Small intestine (tissue), 7 donors: ENCODE measurements around the gene CTSV. TPM values are rescaled to one million over a fixed set of nuclear protein-coding genes. Genes with fewer than 3 reads are reported as not detected.
A peak's percentile ranks its signal among the peaks of the same experiment; 100 is the strongest.
"Not testable (repeated sequence)": the region's sequence is repeated elsewhere in the genome, so short reads cannot be mapped to it uniquely, and the experiment has no call there.

Source experiments
- DNase-seq, 2 donors: peaks; one replicate each; pipeline versions ENCODE4 v3.0.0 to v3.0.0-alpha.2; 2013
- FAIRE-seq: peaks from 2 replicates; lab custom pipeline; 2012; peaks lifted over from hg19 to GRCh38; lab: Jason Lieb, UNC
- H3K27ac ChIP-seq, 3 donors: one replicate each; pipeline ENCODE4 v1.5.1; 2013; ENCODE audit warnings: low read length in 2 of 3, mild to moderate bottlenecking in 2 of 3, control low read depth in 1 of 3, inconsistent platforms in 1 of 3, low read depth in 1 of 3, moderate library complexity in 1 of 3
- H3K27me3 ChIP-seq, 3 donors: one replicate each; pipeline ENCODE4 v1.6.1; 2013; ENCODE audit warnings: low read length in 3 of 3, inconsistent platforms in 1 of 3; ENCODE audit not compliant: control insufficient read depth in 3 of 3, insufficient read depth in 3 of 3
- H3K36me3 ChIP-seq, 3 donors: one replicate each; pipeline ENCODE4 v1.6.1; 2013; ENCODE audit warnings: low read length in 3 of 3, inconsistent platforms in 1 of 3, low read depth in 1 of 3, mild to moderate bottlenecking in 1 of 3, moderate library complexity in 1 of 3; ENCODE audit not compliant: control insufficient read depth in 3 of 3, insufficient read depth in 2 of 3
- H3K4me1 ChIP-seq, 3 donors: one replicate each; pipeline ENCODE4 v1.6.1; 2013; ENCODE audit warnings: low read length in 2 of 3, inconsistent platforms in 1 of 3, low read depth in 1 of 3, mild to moderate bottlenecking in 1 of 3, moderate library complexity in 1 of 3; ENCODE audit not compliant: control insufficient read depth in 3 of 3, insufficient read depth in 2 of 3
- H3K4me3 ChIP-seq, 3 donors: one replicate each; pipeline ENCODE4 v1.5.1; 2013; ENCODE audit warnings: low read length in 3 of 3, control low read depth in 1 of 3, inconsistent platforms in 1 of 3, low read depth in 1 of 3, mild to moderate bottlenecking in 1 of 3, moderate library complexity in 1 of 3
- H3K9me3 ChIP-seq, 2 donors: one replicate each; pipeline ENCODE4 v1.6.1; 2013; ENCODE audit warnings: low read depth in 1 of 2, low read length in 1 of 2; ENCODE audit not compliant: control insufficient read depth in 2 of 2, insufficient read depth in 1 of 2
- WGBS, 3 donors: extraction: QIAGEN DNeasy Blood & Tissue Kit; methylation state at CpG; one replicate each; pipeline ENCODE4 v1.1.7; 2013; 5-methylcytosine and 5-hydroxymethylcytosine counted together
- polyA plus RNA-seq, 4 donors: library from polyadenylated mRNA; stranded (reverse) in 3 of 4; unstranded in 1 of 4; fragments of 200-250 nt in 3 of 4; fragments of 120-200 nt in 1 of 4; gene quantifications; one replicate each; pipeline versions ENCODE4 v1.2.1 to v1.2.3, GENCODE V29; 2013
- donor health status: healthy with polysubstance abuse.
- donor health status: control.
- donor health status: control.
- donor health status: Bipolar disorder and iron deficiency.
- donor health status: healthy.

Gene CTSV
- polyA plus RNA-seq, 4 donors = 0.27 to 171 (median 0.89) TPM

- Histone ChIP-seq H3K4me1 (peaks cover 0 to 8% (median 0%) of the 10 kb centered on the region in 3 donors), H3K36me3 (no peaks in the 10 kb centered on the region), H3K27ac (no peak overlapping the region), H3K27me3 (peaks cover 2 to 48% (median 24%) of the 10 kb centered on the region in 3 donors), H3K9me3 (no peaks in the 10 kb centered on the region), H3K4me3 (no peak overlapping the region)
- DNase-seq (no peak), FAIRE-seq (no peak)
- WGBS, 3 donors = 33 to 41% (median 33%) methylated on average over 11 of the region's 11 CpGs
Measured at GRCh38 chr9:97076238-97076637, 37.3 kb upstream of the CTSV start.

GRCh38 chr9:97075289-97075985 is 36.5 kb upstream of the CTSV start:
- peaks cover 0 to 8% (median 0%) of the 10 kb centered on the region in 3 donors for H3K4me1 ChIP-seq
- no peaks in the 10 kb centered on the region for H3K9me3 ChIP-seq
- FAIRE-seq (no peak), DNase-seq (no peak)
- WGBS, 3 donors = 56 to 61% (median 57%) methylated on average over 6 of the region's 6 CpGs
- H3K27me3 ChIP-seq = peaks cover 2 to 46% (median 24%) of the 10 kb centered on the region in 3 donors
- H3K4me3 ChIP-seq = no peak overlapping the region
- H3K27ac ChIP-seq = no peak overlapping the region
- no peaks in the 10 kb centered on the region for H3K36me3 ChIP-seq

DNA sequence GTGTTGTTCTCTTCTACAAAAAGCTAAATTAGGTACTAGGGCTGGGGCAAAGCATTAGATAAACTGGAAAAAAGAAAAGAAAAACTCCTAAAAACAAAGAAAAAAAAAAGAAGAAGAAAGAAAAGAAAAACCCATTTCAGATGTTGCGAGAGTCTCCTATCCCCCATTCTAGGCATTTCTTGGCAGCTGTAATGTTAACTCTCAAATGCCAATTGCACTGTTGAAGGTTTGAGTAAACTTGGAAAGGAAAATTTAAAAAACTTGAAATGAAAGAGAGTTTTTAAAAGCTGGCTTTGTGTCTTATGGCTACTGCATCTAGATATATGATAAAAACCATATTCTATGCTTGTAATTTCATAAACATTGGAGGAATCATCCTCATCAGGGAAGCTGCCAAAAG is 34.6 kb upstream of the CTSV start:
- Histone ChIP-seq H3K27me3 (peaks cover 2 to 31% (median 20%) of the 10 kb centered on the region in 3 donors), H3K36me3 (no peaks in the 10 kb centered on the region), H3K4me1 (peaks cover 0 to 8% (median 0%) of the 10 kb centered on the region in 3 donors), H3K9me3 (no peaks in the 10 kb centered on the region), H3K4me3 (no peak overlapping the region), H3K27ac (no peak overlapping the region)
- WGBS, 3 donors = 65 to 90% (median 88%) methylated on average over 1 of the region's 1 CpG
- FAIRE-seq (no peak), DNase-seq (no peak)

DNA sequence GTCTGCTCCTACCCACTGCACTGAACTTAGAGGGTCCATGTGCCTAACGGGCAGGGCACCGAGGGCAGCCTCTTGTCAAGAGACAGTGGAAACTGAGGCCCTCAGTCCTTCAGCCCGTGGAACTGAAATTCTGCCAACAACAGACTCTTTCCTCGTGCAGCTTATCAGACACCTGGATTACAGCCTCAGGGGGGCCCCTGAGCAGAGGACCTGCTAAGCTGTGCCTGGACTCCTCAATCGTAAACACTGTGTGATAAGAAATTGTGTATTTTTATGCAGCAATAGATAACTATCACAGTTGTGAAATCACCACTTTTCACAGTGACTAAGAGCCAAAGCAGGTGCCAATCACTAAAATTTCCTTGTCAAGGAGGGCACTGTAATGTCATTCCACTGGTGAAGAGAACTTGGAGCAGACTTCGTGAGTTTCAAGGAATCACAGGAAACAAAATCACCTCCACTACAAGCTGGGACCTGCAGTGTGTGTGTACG is 33.4 kb upstream of the CTSV start:
- DNase-seq (peak in 1 of 2 donors; percentile 52), FAIRE-seq (no peak)
- no peaks in the 10 kb centered on the region for H3K36me3 ChIP-seq
- H3K27ac ChIP-seq = no peak overlapping the region
- H3K4me3 ChIP-seq = no peak overlapping the region
- H3K9me3 ChIP-seq = no peaks in the 10 kb centered on the region
- H3K4me1 ChIP-seq = peaks cover 0 to 6% (median 0%) of the 10 kb centered on the region in 3 donors
- H3K27me3 ChIP-seq = peaks cover 2 to 20% (median 19%) of the 10 kb centered on the region in 3 donors
- 16 to 45% (median 28%) methylated on average over 7 of the region's 7 CpGs for WGBS, 3 donors

DNA sequence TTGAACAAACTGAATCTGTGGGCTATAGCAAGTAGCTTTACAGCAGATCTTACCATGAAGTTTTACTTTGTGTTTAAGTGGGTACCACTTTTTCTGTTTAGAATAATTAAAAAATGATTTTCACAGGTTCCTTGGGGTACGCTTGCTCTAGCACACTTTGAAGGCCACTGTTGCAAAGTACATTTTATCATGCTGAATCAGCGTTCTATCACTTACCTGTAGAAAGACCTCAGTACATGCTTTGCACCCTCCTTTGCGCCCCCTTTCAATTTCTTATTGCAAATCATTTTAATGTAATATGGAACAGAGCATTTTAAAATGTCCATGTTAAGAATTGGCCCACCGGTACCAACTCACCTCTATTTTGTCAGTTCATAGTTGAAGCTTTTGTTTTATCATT is 31.4 kb upstream of the CTSV start:
- H3K27me3 ChIP-seq = peaks cover 0 to 13% (median 4%) of the 10 kb centered on the region in 3 donors
- not testable (repeated sequence) for FAIRE-seq, DNase-seq, H3K9me3 ChIP-seq, H3K4me3 ChIP-seq, H3K36me3 ChIP-seq, H3K27ac ChIP-seq, H3K4me1 ChIP-seq
- 93 to 95% (median 95%) methylated on average over 4 of the region's 4 CpGs for WGBS, 3 donors

DNA sequence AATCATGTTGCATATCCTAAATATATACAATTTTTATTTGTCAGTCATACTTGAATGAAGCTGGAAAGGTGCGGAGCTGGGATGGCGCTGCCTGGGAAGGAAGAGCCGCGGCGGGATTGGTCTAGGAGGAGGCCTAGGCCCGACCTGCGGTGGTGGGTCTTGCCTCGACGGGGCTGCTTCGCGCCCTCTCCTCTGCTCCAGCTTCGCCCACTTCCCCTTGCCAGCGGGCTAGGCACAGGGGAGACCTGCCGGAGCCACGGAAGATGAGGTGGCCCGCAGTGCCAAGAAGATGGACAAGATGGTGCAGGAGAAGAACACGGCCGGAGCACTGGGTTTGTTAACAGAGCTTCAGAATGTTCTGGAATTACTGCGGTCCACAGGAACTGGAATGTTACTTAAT is 28.5 kb upstream of the CTSV start:
- no peak for FAIRE-seq

DNA sequence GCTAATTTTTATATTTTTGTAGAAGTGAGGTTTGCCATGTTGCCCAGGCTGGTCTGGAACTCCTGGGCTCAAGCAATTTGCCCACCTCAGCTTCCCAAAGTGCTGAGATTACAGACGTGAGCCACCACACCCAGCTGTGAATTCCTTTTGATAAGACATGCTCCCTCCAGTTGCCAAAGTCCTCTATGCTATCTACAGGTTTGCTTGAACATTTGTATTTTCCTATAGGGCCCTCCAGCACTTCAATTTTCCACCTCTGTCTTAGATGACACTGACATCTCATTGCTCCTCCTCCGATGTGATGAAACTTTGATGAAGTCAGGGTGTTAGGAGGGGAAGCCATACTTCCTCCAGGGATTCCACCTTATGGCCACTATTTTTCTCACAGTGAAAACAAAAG is 25.2 kb upstream of the CTSV start:
- DNase-seq = peak; percentile 56 to 64
- 24 to 34% (median 32%) methylated on average over 2 of the region's 2 CpGs for WGBS, 3 donors
- Histone ChIP-seq H3K36me3 (no peaks in the 10 kb centered on the region), H3K9me3 (no peaks in the 10 kb centered on the region), H3K27me3 (peaks cover 0 to 7% (median 0%) of the 10 kb centered on the region in 3 donors), H3K4me3 (no peak overlapping the region), H3K27ac (no peak overlapping the region), H3K4me1 (peaks cover 2 to 11% (median 3%) of the 10 kb centered on the region in 3 donors)
- no peak for FAIRE-seq

More for the DNA sequence above, 28.5 kb upstream of the CTSV start:
- DNase-seq = no peak
- Histone ChIP-seq H3K4me3 (no peak overlapping the region), H3K9me3 (no peaks in the 10 kb centered on the region), H3K4me1 (peaks cover 2 to 15% (median 3%) of the 10 kb centered on the region in 3 donors), H3K27me3 (peaks cover 0 to 6% (median 0%) of the 10 kb centered on the region in 3 donors), H3K27ac (no peak overlapping the region), H3K36me3 (no peaks in the 10 kb centered on the region)
- 96 to 98% (median 96%) methylated on average over 19 of the region's 19 CpGs for whole genome bisulfite sequencing, 3 donors

DNA sequence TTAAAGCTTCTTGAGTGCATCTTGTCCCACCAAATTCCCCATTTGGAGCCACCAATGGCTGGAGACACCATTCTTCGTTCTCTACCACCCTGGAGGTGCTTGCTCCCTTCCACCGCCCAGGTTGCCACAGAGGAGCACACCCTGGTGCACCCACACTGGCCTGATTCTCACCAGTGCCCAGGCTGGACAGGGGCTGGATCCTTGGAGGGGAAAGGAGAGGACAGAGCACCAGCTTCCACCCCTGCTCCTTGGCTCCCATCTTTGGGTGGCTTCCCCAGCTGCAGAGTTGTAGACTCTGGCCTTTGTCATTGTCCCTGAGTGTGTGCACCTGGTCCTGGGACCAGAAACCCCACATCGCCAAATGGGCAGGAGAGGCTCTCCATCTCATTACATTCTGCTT is 21.9 kb upstream of the CTSV start:
- FAIRE-seq (no peak), DNase-seq (no peak)
- Histone ChIP-seq H3K4me3 (no peak overlapping the region), H3K9me3 (no peaks in the 10 kb centered on the region), H3K36me3 (no peaks in the 10 kb centered on the region), H3K4me1 (peaks cover 2 to 11% (median 3%) of the 10 kb centered on the region in 3 donors), H3K27me3 (peaks cover 0 to 4% (median 0%) of the 10 kb centered on the region in 3 donors), H3K27ac (no peak overlapping the region)
- WGBS, 3 donors = 83 to 94% (median 92%) methylated on average over 3 of the region's 3 CpGs
